ENCODE results near the gene CALD1.

Gene CALD1

DNA sequence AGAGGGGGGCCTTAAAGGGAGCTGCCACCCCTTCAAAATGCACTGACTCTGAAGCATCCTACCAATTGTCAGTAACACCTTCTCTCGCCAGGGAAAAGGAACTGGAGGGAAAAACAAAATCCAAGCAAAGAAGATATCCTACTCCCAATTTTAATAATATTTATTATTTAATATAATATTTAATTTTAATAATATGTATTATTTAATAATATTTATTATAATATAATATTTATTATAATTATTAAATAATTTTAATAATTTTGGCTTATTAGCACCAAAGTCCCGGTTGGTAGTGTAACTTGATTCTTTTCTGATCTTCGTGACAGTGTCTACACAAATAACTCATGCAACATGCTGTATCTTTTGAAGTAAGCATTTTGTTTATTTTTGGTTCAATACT, 148.3 kb downstream of the CALD1 start:
- no peaks in the 10 kb centered on the region for H3K36me3 ChIP-seq (ENCODE audit: insufficient read depth, low read length)
- H3K4me2 ChIP-seq (ENCODE audit: low read depth, low read length, poor library complexity, severe bottlenecking) = no peak overlapping the region
- H3K4me3 ChIP-seq (ENCODE audit: low read length, poor library complexity, severe bottlenecking) = no peak overlapping the region
- H3K27me3 ChIP-seq (ENCODE audit: insufficient read depth, low read length, poor library complexity, severe bottlenecking) = no peaks in the 10 kb centered on the region
- H3K9me2 ChIP-seq (replicated peaks; ENCODE audit: low read depth, low read length) = no peaks in the 10 kb centered on the region
- H3K4me1 ChIP-seq (ENCODE audit: insufficient read depth, low read length, poor library complexity, severe bottlenecking) = no peaks in the 10 kb centered on the region
- no peaks in the 10 kb centered on the region for H3F3A ChIP-seq (ENCODE audit: low read depth)
- TF ChIP-seq CTCF (conservative IDR thresholded peaks at IDR 0.05; ENCODE audit: low read length) = no peak
- no peak for TF ChIP-seq EZH2phosphoT487 (IDR thresholded peaks at IDR 0.05; ENCODE audit: borderline replicate concordance)
- H3K9me3 ChIP-seq (ENCODE audit: insufficient read depth, low read depth, low read length) = no peaks in the 10 kb centered on the region
- H3K79me2 ChIP-seq (ENCODE audit: insufficient read depth, low read length) = no peaks in the 10 kb centered on the region
- no peaks in the 10 kb centered on the region for H4K20me1 ChIP-seq (ENCODE audit: insufficient read depth, low read length, poor library complexity, severe bottlenecking)
- H3K9ac ChIP-seq (ENCODE audit: low read depth, low read length, poor library complexity, severe bottlenecking) = no peak overlapping the region
- no peak overlapping the region for H2AFZ ChIP-seq (ENCODE audit: low read length)

DNA sequence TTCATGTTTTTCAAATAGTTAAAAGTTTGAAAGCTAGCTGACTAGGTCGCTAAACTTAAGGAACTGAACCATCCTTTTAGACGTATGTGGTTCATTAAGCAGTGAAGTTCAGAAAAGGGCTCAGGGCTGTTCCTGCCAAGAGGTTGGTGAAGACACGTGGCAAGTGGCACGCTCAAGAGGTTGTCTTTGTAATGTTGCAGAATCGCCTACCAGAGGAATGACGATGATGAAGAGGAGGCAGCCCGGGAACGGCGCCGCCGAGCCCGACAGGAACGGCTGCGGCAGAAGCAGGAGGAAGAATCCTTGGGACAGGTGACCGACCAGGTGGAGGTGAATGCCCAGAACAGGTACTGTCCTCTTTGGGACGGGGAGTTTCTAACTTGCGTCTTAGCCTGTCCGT, 149.1 kb downstream of the CALD1 start:
- TF ChIP-seq CTCF (conservative IDR thresholded peaks at IDR 0.05; ENCODE audit: low read length) (no peak), EZH2phosphoT487 (IDR thresholded peaks at IDR 0.05; ENCODE audit: borderline replicate concordance) (no peak)
- H3K4me1 ChIP-seq (ENCODE audit: insufficient read depth, low read length, poor library complexity, severe bottlenecking) = no peaks in the 10 kb centered on the region
- no peaks in the 10 kb centered on the region for H3K27me3 ChIP-seq (ENCODE audit: insufficient read depth, low read length, poor library complexity, severe bottlenecking)
- H3F3A ChIP-seq (ENCODE audit: low read depth) = no peaks in the 10 kb centered on the region
- no peaks in the 10 kb centered on the region for H4K20me1 ChIP-seq (ENCODE audit: insufficient read depth, low read length, poor library complexity, severe bottlenecking)
- no peak overlapping the region for H3K4me3 ChIP-seq (ENCODE audit: low read length, poor library complexity, severe bottlenecking)
- H3K4me2 ChIP-seq (ENCODE audit: low read depth, low read length, poor library complexity, severe bottlenecking) = no peak overlapping the region
- no peak overlapping the region for H2AFZ ChIP-seq (ENCODE audit: low read length)
- H3K9me2 ChIP-seq (replicated peaks; ENCODE audit: low read depth, low read length) = no peaks in the 10 kb centered on the region
- H3K79me2 ChIP-seq (ENCODE audit: insufficient read depth, low read length) = no peaks in the 10 kb centered on the region
- H3K36me3 ChIP-seq (ENCODE audit: insufficient read depth, low read length) = no peaks in the 10 kb centered on the region
- no peaks in the 10 kb centered on the region for H3K9me3 ChIP-seq (ENCODE audit: insufficient read depth, low read depth, low read length)
- no peak overlapping the region for H3K9ac ChIP-seq (ENCODE audit: low read depth, low read length, poor library complexity, severe bottlenecking)

DNA sequence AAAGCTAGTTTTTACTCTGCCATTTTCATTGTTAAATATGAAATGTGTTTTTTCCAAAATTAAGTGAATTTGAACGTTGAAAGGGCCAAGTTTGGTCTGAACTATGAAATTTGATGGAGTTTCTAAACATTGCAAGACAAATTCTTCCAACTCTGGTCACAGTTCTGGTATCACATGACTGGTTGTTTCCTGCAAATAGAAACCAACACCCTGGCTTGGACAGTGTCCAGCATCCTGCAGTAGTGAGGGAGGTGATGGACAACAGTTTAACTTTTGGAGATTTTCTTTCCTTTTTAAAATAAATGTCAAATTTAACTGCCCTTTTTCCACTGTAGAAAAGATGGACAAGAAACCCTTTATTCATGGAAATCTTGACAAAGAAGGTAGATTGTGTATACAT, 152.1 kb downstream of the CALD1 start:
- Histone ChIP-seq H3K4me3 (ENCODE audit: low read length, poor library complexity, severe bottlenecking) (no peak overlapping the region), H3K27me3 (ENCODE audit: insufficient read depth, low read length, poor library complexity, severe bottlenecking) (no peaks in the 10 kb centered on the region), H3K4me2 (ENCODE audit: low read depth, low read length, poor library complexity, severe bottlenecking) (no peak overlapping the region), H3K9me2 (replicated peaks; ENCODE audit: low read depth, low read length) (no peaks in the 10 kb centered on the region), H3K79me2 (ENCODE audit: insufficient read depth, low read length) (no peaks in the 10 kb centered on the region), H3K36me3 (ENCODE audit: insufficient read depth, low read length) (no peaks in the 10 kb centered on the region), H3K4me1 (ENCODE audit: insufficient read depth, low read length, poor library complexity, severe bottlenecking) (no peaks in the 10 kb centered on the region), H3K9ac (ENCODE audit: low read depth, low read length, poor library complexity, severe bottlenecking) (no peak overlapping the region), H3F3A (ENCODE audit: low read depth) (no peaks in the 10 kb centered on the region), H4K20me1 (ENCODE audit: insufficient read depth, low read length, poor library complexity, severe bottlenecking) (no peaks in the 10 kb centered on the region), H3K9me3 (ENCODE audit: insufficient read depth, low read depth, low read length) (no peaks in the 10 kb centered on the region), H2AFZ (ENCODE audit: low read length) (no peak overlapping the region)
- TF ChIP-seq CTCF (conservative IDR thresholded peaks at IDR 0.05; ENCODE audit: low read length) (no peak), EZH2phosphoT487 (IDR thresholded peaks at IDR 0.05; ENCODE audit: borderline replicate concordance) (no peak)

Measured in Loucy (cell line).